ENCODE data around the gene BAZ1A. TPM values are rescaled to one million over a fixed set of nuclear protein-coding genes. Genes with fewer than 3 reads are reported as not detected.

BAZ1A gene
- total RNA-seq, 1 experiment from 2014 or later, result 28.2 TPM

DNA sequence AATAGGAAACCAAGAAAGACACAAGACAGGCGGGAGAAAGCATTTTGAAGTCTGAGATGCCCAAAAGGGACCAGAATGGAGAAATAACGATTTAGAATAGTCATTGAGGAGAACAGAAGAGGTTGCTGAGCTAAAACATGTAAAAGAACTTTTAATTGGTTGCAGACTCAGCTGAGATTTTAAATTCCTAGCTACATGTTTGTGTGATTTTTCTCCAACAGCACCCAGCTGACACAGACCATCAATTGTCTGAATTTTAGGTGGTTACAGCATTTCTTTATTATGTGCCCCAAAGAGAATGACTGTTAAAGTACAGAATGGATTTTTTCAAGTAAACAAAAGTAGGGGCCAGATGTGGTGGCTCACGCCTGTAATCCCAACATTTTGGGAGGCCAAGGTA, 50.3 kb downstream of the BAZ1A start:
- no peaks in the 10 kb centered on the region for H3K4me1 Mint-ChIP-seq
- ATAC-seq (no peak), DNase-seq (ENCODE audit: low spot score) (no peak)
- H3K36me3 Mint-ChIP-seq, result peaks cover 33% of the 10 kb centered on the region
- no peak overlapping the region for H3K4me3 Mint-ChIP-seq
- H3K27ac Mint-ChIP-seq, result no peak overlapping the region
- TF ChIP-seq, protein P1, sequence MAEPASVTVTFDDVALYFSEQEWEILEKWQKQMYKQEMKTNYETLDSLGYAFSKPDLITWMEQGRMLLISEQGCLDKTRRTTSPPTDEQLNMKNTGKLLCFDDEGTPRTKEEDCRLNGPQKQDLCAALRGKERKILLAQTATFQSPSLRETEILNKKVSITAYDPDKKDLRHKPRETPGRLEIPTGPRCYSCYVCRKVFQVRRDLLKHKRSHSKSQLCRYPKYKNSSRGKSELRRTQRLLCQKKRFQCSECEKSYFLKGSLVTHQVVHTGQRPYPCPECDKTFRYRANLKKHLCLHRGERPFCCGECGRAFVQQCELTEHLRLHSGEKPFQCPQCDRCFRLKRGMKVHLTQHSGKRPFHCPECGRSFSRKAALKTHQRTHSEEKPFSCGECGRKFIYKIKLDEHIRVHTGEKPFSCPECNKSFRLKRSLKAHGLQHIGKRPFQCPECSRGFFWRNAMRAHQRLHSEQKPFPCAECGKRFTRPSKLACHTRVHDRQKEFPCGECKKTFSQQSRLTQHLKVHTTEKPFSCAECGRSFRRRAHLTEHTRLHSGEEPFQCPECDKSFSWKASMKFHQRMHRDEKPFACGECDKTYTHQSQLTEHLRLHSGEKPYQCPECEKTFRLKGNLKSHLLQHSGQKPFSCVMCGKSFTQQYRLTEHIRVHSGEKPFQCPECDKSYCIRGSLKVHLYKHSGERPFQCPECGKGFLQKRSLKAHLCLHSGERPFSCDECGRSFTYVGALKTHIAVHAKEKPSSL (CRISPR knock-in tag; conservative IDR thresholded peaks at IDR 0.05), result no peak
- TF ChIP-seq ZNF138 (CRISPR knock-in tag; conservative IDR thresholded peaks at IDR 0.05) (no peak), CBFB (CRISPR knock-in tag; IDR thresholded peaks at IDR 0.05; ENCODE audit: low read depth) (no peak), ELF4 (CRISPR knock-in tag; IDR thresholded peaks at IDR 0.05; ENCODE audit: low read depth) (no peak), RORB (CRISPR knock-in tag; IDR thresholded peaks at IDR 0.05) (no peak)
- TF ChIP-seq, protein P2, sequence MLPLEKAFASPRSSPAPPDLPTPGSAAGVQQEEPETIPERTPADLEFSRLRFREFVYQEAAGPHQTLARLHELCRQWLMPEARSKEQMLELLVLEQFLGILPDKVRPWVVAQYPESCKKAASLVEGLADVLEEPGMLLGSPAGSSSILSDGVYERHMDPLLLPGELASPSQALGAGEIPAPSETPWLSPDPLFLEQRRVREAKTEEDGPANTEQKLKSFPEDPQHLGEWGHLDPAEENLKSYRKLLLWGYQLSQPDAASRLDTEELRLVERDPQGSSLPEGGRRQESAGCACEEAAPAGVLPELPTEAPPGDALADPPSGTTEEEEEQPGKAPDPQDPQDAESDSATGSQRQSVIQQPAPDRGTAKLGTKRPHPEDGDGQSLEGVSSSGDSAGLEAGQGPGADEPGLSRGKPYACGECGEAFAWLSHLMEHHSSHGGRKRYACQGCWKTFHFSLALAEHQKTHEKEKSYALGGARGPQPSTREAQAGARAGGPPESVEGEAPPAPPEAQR (CRISPR knock-in tag; IDR thresholded peaks at IDR 0.05), result no peak
- CTCF ChIA-PET, result no interaction called here
- H3K9me3 Mint-ChIP-seq, result peaks cover 11% of the 10 kb centered on the region
- H3K27me3 Mint-ChIP-seq (ENCODE audit: low read depth), result no peaks in the 10 kb centered on the region
- POLR2A ChIA-PET, result no interaction called here

DNA sequence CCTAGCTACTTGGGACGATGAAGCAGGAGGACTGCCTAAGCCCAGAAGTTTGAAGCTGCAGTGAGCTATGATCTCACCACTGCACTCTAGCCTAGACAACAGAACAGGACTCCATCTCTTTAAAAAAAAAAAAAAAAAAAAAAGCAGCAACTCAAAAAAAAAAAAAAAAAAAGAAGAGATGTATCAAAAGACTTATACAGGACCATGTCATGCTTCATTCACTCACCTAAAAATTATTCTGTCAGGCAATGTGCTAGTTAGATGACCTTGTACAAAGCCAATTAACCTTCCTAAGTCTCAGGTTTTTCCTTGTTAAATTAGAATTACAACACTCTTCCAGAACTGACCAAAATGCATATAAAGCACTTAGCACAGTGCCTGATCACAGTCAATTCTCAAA, 50.9 kb downstream of the BAZ1A start:
- ChIA-PET CTCF (interaction anchor here (0.6 to 0.7 kb wide), 2 partner anchors 59 to 150 kb away, joined by 3 read pairs; no protein-coding TSS in a partner anchor), POLR2A (interaction anchor here (0.6 kb wide), 1 partner anchor 182 kb away, joined by 4 read pairs; no protein-coding TSS in a partner anchor)
- H3K4me3 Mint-ChIP-seq, result no peak overlapping the region
- no peak for DNase-seq (ENCODE audit: low spot score)
- H3K27me3 Mint-ChIP-seq (ENCODE audit: low read depth), result no peaks in the 10 kb centered on the region
- H3K27ac Mint-ChIP-seq, result no peak overlapping the region
- no peak for ATAC-seq
- H3K36me3 Mint-ChIP-seq, result peaks cover 38% of the 10 kb centered on the region
- H3K9me3 Mint-ChIP-seq, result peaks cover 16% of the 10 kb centered on the region
- TF ChIP-seq, protein P3, sequence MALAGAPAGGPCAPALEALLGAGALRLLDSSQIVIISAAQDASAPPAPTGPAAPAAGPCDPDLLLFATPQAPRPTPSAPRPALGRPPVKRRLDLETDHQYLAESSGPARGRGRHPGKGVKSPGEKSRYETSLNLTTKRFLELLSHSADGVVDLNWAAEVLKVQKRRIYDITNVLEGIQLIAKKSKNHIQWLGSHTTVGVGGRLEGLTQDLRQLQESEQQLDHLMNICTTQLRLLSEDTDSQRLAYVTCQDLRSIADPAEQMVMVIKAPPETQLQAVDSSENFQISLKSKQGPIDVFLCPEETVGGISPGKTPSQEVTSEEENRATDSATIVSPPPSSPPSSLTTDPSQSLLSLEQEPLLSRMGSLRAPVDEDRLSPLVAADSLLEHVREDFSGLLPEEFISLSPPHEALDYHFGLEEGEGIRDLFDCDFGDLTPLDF (CRISPR knock-in tag; IDR thresholded peaks at IDR 0.05), result no peak
- TF ChIP-seq ZBTB21 (CRISPR knock-in tag; IDR thresholded peaks at IDR 0.05; ENCODE audit: borderline replicate concordance) (no peak), ETV6 (CRISPR knock-in tag; IDR thresholded peaks at IDR 0.05) (no peak), ZNF317 (CRISPR knock-in tag; IDR thresholded peaks at IDR 0.05; ENCODE audit: borderline replicate concordance, low read depth) (no peak), CBFB (CRISPR knock-in tag; IDR thresholded peaks at IDR 0.05; ENCODE audit: low read depth) (no peak), FOXJ3 (CRISPR knock-in tag; IDR thresholded peaks at IDR 0.05; ENCODE audit: borderline replicate concordance) (no peak), NFATC4 (CRISPR knock-in tag; IDR thresholded peaks at IDR 0.05) (no peak), ZNF396 (CRISPR knock-in tag; IDR thresholded peaks at IDR 0.05; ENCODE audit: borderline replicate concordance) (no peak), RELA (CRISPR knock-in tag; IDR thresholded peaks at IDR 0.05; ENCODE audit: borderline replicate concordance) (no peak), ZNF416 (CRISPR knock-in tag; IDR thresholded peaks at IDR 0.05) (no peak)
- TF ChIP-seq, protein P4, sequence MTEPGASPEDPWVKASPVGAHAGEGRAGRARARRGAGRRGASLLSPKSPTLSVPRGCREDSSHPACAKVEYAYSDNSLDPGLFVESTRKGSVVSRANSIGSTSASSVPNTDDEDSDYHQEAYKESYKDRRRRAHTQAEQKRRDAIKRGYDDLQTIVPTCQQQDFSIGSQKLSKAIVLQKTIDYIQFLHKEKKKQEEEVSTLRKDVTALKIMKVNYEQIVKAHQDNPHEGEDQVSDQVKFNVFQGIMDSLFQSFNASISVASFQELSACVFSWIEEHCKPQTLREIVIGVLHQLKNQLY (CRISPR knock-in tag; IDR thresholded peaks at IDR 0.05), result no peak
- TF ChIP-seq, protein P5, sequence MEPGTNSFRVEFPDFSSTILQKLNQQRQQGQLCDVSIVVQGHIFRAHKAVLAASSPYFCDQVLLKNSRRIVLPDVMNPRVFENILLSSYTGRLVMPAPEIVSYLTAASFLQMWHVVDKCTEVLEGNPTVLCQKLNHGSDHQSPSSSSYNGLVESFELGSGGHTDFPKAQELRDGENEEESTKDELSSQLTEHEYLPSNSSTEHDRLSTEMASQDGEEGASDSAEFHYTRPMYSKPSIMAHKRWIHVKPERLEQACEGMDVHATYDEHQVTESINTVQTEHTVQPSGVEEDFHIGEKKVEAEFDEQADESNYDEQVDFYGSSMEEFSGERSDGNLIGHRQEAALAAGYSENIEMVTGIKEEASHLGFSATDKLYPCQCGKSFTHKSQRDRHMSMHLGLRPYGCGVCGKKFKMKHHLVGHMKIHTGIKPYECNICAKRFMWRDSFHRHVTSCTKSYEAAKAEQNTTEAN (CRISPR knock-in tag; IDR thresholded peaks at IDR 0.05), result no peak
- H3K4me1 Mint-ChIP-seq, result no peaks in the 10 kb centered on the region

All from WTC11 (cell line).